NT2/D1 (cell line): Measurements from ENCODE around the gene IFNA14.
"Not testable (repeated sequence)": the region's sequence is repeated elsewhere in the genome, so short reads cannot be mapped to it uniquely, and the experiment has no call there.

ENCODE experiments used
- YY1 ChIP-seq: IDR thresholded peaks from 2 replicates; pipeline ENCODE4 v1.6.1; 2011; ENCODE audit not compliant: insufficient read length, insufficient read depth
- ZNF274 ChIP-seq: IDR thresholded peaks from 2 replicates; pipeline ENCODE4 v1.6.1; 2011; ENCODE audit warnings: mild to moderate bottlenecking, low read depth, low read length

DNA sequence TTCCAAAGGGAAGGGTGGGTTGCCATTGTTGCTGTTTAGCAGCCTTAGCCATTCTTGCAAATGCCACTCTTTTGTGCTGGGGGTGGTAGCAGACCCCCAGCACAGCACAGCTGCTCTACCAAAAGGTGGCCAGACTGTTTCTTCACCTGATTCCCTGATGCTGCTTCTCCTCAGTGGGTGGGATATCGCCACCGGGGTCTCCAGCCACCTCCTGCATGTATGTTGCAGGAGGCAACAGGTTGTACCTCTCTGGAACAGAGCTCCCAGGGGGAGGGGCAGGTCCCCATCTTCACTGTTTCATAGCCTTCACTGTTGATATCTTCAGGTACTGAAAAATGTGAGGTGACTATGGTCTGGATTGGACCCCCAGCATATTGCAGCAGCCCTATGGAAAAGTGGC is 29.0 kb downstream of the IFNA14 start:
- not testable (repeated sequence) for TF ChIP-seq ZNF274, YY1
